MCF 10A (cell line): ENCODE results near the gene BATF3. TPM values are rescaled to one million over a fixed set of nuclear protein-coding genes. Genes with fewer than 3 reads are reported as not detected.
A peak's percentile ranks its signal among the peaks of the same experiment; 100 is the strongest.

ENCODE experiments used
- BruUV-seq: library from RNA; stranded (reverse); fragments of 400-500 nt; replicated peaks from 2 replicates; lab custom pipeline; 2021; lab: Mats Ljungman, UMichigan
- CTCF ChIA-PET: fragments of 300-600 bp; sonication (Branson Sonifier 250); formaldehyde crosslinking; extraction: SDS; loops from one replicate; lab custom pipeline; 2021; ENCODE audit warnings: antibody characterized with exemption, inconsistent platforms; lab: Yijun Ruan, JAX
- POLR2A ChIA-PET: fragments of 300-600, 350-650 bp; sonication (Branson Sonifier 250); formaldehyde crosslinking; extraction: SDS; loops from one replicate; lab custom pipeline; 2020; ENCODE audit warnings: antibody characterized with exemption, inconsistent platforms; lab: Yijun Ruan, JAX
- DNase-seq: peaks from one replicate; pipeline ENCODE4 v3.0.0-alpha.2; 2018; ENCODE audit not compliant: unreplicated experiment
- H3K27ac Mint-ChIP-seq: one replicate; pipeline ENCODE4 v1.8.0; 2022; ENCODE audit warnings: mild to moderate bottlenecking, low read depth, mixed read lengths; ENCODE audit not compliant: unreplicated experiment
- H3K27me3 Mint-ChIP-seq: one replicate; pipeline ENCODE4 v1.8.0; 2022; ENCODE audit warnings: mixed read lengths; ENCODE audit not compliant: insufficient read depth, unreplicated experiment
- H3K36me3 Mint-ChIP-seq: one replicate; pipeline ENCODE4 v1.8.0; 2022; ENCODE audit warnings: mild to moderate bottlenecking, moderate library complexity, mixed read lengths; ENCODE audit not compliant: insufficient read depth, unreplicated experiment
- H3K4me1 Mint-ChIP-seq: one replicate; pipeline ENCODE4 v1.8.0; 2022; ENCODE audit warnings: mixed read lengths; ENCODE audit not compliant: insufficient read depth, unreplicated experiment
- H3K4me3 Mint-ChIP-seq: one replicate; pipeline ENCODE4 v1.8.0; 2022; ENCODE audit warnings: mild to moderate bottlenecking, moderate library complexity, mixed read lengths; ENCODE audit not compliant: unreplicated experiment
- H3K9me3 Mint-ChIP-seq: one replicate; pipeline ENCODE4 v1.8.0; 2022; ENCODE audit warnings: mixed read lengths; ENCODE audit not compliant: unreplicated experiment
- intact Hi-C: fragments of 100-400 bp; cut with micrococcal nuclease; formaldehyde crosslinking; loops from 2 replicates; pipeline ENCODE4 v1.14.1; 2022
- total RNA-seq: library from RNA; stranded (reverse); gene quantifications from 2 replicates; pipeline ENCODE4 v1.2.3, GENCODE V29; 2022
- TF ChIP-seq, protein P1 (sequence below): fragments of 200-600 bp; IDR thresholded peaks from one replicate; pipeline ENCODE4 v1.8.0; 2022; ENCODE audit warnings: antibody characterized with exemption, mild to moderate bottlenecking; ENCODE audit not compliant: unreplicated experiment

BATF3 gene
- total RNA-seq, 1 experiment from 2014 or later = 1.5 TPM

DNA sequence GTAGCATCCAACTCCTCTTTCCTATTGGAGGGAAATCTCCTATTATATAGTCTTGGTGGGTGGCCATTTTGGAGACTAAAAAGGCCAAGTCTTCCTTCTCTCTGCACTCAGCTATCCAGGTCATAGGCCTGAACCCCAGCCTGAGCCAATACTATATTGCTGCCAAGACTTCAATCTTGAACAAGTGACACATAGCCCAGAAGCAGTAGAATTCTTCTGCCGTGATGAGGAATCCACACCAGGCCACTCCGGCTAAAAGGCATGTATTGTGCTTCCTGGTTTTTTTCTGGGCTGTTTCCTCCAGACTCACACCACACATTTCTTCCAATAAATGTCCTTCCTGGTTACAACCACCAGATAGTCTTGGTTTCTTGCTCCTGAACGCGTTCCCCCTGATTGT lies 48.1 kb downstream of the BATF3 start:
- Mint-ChIP-seq H3K4me1 (peaks cover 7% of the 10 kb centered on the region), H3K36me3 (no peaks in the 10 kb centered on the region), H3K9me3 (no peaks in the 10 kb centered on the region), H3K4me3 (no peak overlapping the region), H3K27me3 (no peaks in the 10 kb centered on the region), H3K27ac (no peak overlapping the region)
- POLR2A ChIA-PET = interaction anchor here (1.2 kb wide), 1 partner anchor 20 kb away, joined by 4 read pairs; no protein-coding TSS in a partner anchor
- intact Hi-C loops = no loop called here
- no peak for DNase-seq
- TF ChIP-seq, protein P1, sequence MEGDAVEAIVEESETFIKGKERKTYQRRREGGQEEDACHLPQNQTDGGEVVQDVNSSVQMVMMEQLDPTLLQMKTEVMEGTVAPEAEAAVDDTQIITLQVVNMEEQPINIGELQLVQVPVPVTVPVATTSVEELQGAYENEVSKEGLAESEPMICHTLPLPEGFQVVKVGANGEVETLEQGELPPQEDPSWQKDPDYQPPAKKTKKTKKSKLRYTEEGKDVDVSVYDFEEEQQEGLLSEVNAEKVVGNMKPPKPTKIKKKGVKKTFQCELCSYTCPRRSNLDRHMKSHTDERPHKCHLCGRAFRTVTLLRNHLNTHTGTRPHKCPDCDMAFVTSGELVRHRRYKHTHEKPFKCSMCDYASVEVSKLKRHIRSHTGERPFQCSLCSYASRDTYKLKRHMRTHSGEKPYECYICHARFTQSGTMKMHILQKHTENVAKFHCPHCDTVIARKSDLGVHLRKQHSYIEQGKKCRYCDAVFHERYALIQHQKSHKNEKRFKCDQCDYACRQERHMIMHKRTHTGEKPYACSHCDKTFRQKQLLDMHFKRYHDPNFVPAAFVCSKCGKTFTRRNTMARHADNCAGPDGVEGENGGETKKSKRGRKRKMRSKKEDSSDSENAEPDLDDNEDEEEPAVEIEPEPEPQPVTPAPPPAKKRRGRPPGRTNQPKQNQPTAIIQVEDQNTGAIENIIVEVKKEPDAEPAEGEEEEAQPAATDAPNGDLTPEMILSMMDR = no peak
- BruUV-seq = no TSS peak
- CTCF ChIA-PET = interaction anchor here (0.6 to 1.4 kb wide), 3 partner anchors 20 to 588 kb away, joined by 3 to 6 read pairs (median 5); no protein-coding TSS in a partner anchor

DNA sequence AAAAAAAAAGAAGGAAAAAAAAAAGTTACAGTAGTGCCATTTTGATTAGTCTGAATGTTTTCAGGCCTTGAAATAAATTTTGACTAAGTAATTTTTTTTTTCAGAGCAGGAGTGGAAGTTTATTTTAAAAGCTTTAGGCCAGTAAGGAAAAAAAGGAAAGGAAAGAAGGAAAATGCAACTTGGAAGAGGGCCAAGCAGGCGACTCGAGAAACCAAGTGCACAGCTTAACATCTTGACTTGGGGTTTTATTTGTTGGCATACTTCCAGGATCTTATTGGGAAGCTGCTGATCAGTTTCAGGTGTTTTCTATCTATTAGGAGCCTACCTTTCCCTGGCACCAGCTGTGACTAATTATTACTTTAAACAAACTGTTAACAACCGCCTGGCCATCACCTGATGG lies 49.4 kb downstream of the BATF3 start:
- POLR2A ChIA-PET = interaction anchor here (0.6 to 1.3 kb wide), 3 partner anchors 10 to 746 kb away, joined by 3 to 4 read pairs (median 3); no protein-coding TSS in a partner anchor
- Mint-ChIP-seq H3K4me3 (no peak overlapping the region), H3K4me1 (no peaks in the 10 kb centered on the region), H3K27ac (no peak overlapping the region), H3K9me3 (no peaks in the 10 kb centered on the region), H3K36me3 (no peaks in the 10 kb centered on the region), H3K27me3 (peaks cover 10% of the 10 kb centered on the region)
- BruUV-seq = no TSS peak
- peak; percentile 33 for DNase-seq
- intact Hi-C loops = no loop called here
- TF ChIP-seq, protein P1 = no peak
- CTCF ChIA-PET = interaction anchor here (0.6 to 1.1 kb wide), 5 partner anchors 9 to 172 kb away, joined by 3 to 4 read pairs (median 3); no protein-coding TSS in a partner anchor

DNA sequence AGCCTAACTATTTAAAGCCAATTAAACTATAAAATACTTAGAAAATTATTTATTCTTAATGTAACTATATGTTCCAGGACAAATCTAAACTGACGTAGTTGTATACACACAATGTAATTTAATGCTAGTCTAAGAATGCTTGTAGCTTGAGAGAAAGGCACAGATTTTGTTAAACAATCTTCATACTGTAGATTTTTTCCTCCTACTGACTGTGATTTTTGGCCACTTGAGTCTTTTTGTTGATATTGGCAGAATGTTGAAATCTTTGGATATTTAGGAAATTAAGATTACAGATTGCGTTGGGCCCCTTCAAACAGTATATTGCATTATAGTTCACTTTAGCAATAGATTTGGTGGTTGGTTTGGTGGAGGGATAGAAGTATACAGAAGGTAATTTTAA lies 50.6 kb downstream of the BATF3 start:
- intact Hi-C loops = no loop called here
- ChIA-PET CTCF (interaction anchor here (0.5 kb wide), 2 partner anchors 28 to 174 kb away, joined by 3 read pairs; no protein-coding TSS in a partner anchor), POLR2A (interaction anchor here (1.1 to 1.2 kb wide), 3 partner anchors 8 to 41 kb away, joined by 4 read pairs; partner anchors contain the start of gene ATF3)
- Mint-ChIP-seq H3K27me3 (peaks cover 16% of the 10 kb centered on the region), H3K36me3 (no peaks in the 10 kb centered on the region), H3K4me1 (no peaks in the 10 kb centered on the region), H3K4me3 (no peak overlapping the region), H3K9me3 (no peaks in the 10 kb centered on the region), H3K27ac (no peak overlapping the region)
- no peak for DNase-seq
- TF ChIP-seq, protein P1 = no peak
- BruUV-seq = no TSS peak

DNA sequence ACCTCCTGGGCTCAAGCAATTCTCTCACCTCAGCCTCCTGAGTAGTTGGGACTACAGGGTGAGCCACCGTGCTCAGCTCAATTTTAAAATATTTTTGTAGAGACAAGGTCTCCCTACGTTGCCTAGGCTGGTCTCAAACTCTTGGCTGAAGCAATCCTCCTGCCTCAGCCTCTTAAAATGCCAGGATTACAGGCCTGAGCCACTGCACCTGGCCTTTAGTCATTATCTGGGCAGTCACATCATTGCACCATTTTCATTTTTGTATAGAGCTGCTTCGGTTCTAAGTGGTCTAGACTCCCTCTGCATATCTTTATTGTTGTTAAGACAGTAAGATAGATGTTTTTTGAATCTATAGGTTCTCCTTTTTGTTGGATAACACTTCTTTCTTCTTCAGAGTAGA lies 51.2 kb downstream of the BATF3 start:
- Mint-ChIP-seq H3K27me3 (peaks cover 16% of the 10 kb centered on the region), H3K4me1 (no peaks in the 10 kb centered on the region), H3K9me3 (no peaks in the 10 kb centered on the region), H3K36me3 (no peaks in the 10 kb centered on the region), H3K27ac (no peak overlapping the region), H3K4me3 (no peak overlapping the region)
- intact Hi-C loops = no loop called here
- TF ChIP-seq, protein P1 = no peak
- no peak for DNase-seq
- CTCF ChIA-PET = interaction anchor here (0.5 to 1.5 kb wide), 5 partner anchors 11 to 171 kb away, joined by 3 to 6 read pairs (median 3); no protein-coding TSS in a partner anchor
- BruUV-seq = no TSS peak
- POLR2A ChIA-PET = interaction anchor here (1.1 to 1.2 kb wide), 2 partner anchors 9 to 40 kb away, joined by 4 read pairs; partner anchors contain the start of gene ATF3
